Mammary epithelial cell (primary cell): ENCODE data around the gene DPP10.

ENCODE experiments used
- EZH2 ChIP-seq: IDR thresholded peaks from 2 replicates; pipeline ENCODE4 v1.6.1; 2012; ENCODE audit warnings: low read length, inconsistent platforms, borderline replicate concordance
- TF ChIP-seq, protein P1 (sequence below), 2 donors: IDR thresholded peaks in 1 of 2; conservative IDR thresholded peaks in 1 of 2; 2 replicates each; pipeline ENCODE4 v1.5.1; 2011 to 2012; ENCODE audit warnings: inconsistent platforms in 2 of 2, low read length in 2 of 2, mild to moderate bottlenecking in 2 of 2, control low read depth in 1 of 2, low read depth in 1 of 2; ENCODE audit not compliant: insufficient read depth in 1 of 2; ENCODE audit errors: extremely low read depth in 1 of 2

DNA sequence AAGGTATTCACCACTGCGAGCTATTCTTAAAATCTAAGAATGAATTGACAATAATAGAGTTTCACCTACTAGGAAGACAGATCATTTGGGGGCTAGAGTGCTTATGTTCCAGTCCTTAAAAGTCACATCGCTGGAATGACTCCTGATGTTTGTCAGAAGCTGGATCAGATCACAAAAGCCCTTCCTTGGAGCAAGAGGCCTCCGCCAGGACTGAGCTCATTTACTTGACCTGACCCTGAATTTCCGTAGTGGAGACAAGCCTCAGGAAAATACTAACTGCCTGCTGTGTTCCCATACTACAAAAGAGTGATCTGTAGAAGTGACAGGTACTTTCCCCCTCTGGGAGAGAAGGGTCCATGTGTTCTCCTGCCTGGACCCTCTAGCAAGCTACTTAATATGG, 483.9 kb downstream of the DPP10 start:
- TF ChIP-seq, protein P1, sequence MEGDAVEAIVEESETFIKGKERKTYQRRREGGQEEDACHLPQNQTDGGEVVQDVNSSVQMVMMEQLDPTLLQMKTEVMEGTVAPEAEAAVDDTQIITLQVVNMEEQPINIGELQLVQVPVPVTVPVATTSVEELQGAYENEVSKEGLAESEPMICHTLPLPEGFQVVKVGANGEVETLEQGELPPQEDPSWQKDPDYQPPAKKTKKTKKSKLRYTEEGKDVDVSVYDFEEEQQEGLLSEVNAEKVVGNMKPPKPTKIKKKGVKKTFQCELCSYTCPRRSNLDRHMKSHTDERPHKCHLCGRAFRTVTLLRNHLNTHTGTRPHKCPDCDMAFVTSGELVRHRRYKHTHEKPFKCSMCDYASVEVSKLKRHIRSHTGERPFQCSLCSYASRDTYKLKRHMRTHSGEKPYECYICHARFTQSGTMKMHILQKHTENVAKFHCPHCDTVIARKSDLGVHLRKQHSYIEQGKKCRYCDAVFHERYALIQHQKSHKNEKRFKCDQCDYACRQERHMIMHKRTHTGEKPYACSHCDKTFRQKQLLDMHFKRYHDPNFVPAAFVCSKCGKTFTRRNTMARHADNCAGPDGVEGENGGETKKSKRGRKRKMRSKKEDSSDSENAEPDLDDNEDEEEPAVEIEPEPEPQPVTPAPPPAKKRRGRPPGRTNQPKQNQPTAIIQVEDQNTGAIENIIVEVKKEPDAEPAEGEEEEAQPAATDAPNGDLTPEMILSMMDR (conservative IDR thresholded peaks at IDR 0.05 in 1 of 2, IDR thresholded peaks at IDR 0.05 in 1 of 2; ENCODE audit: extremely low read depth in 1 of 2, insufficient read depth in 1 of 2, low read depth in 1 of 2, low read length in 2 of 2), result no peak
- TF ChIP-seq EZH2, result no peak
